ENCODE results near the gene CST9.

The CST9 gene

DNA sequence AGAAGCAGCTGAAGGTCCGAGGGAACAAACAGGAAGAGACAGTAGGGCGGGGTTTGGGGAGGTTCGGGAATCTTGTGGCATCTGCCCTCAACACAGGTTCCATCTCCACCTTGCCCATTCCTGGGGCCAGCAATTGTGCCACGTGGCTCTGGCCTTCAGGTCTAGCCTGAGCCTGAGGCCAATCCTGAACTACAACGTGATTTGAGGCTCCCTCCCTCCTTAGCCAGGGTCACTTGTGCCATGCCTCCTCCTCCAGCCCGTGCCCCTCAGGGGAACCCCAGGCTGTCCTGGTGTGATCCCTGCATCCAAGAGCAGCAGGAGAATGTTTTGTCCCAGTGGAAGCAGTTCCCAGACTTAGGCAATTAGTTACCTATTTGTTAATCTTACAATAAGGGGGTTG is 3.0 kb downstream of the CST9 start:
- Histone ChIP-seq H3K36me3 (ENCODE audit: insufficient read depth) (no peaks in the 10 kb centered on the region), H2AFZ (ENCODE audit: low read depth) (no peak overlapping the region), H3K4me3 (IDR thresholded peaks at IDR 0.05; ENCODE audit: insufficient read depth, low read depth, low read length) (no peak overlapping the region), H3K27me3 (ENCODE audit: insufficient read depth, low read depth) (no peaks in the 10 kb centered on the region), H3K4me1 (ENCODE audit: low read depth, poor library complexity, severe bottlenecking) (no peaks in the 10 kb centered on the region), H3K79me2 (ENCODE audit: insufficient read depth, low read depth) (no peaks in the 10 kb centered on the region), H4K20me1 (ENCODE audit: insufficient read depth) (no peaks in the 10 kb centered on the region), H3K4me2 (no peak overlapping the region), H3K27ac (no peak overlapping the region), H3K9ac (no peak overlapping the region)
- TF ChIP-seq, protein P1, sequence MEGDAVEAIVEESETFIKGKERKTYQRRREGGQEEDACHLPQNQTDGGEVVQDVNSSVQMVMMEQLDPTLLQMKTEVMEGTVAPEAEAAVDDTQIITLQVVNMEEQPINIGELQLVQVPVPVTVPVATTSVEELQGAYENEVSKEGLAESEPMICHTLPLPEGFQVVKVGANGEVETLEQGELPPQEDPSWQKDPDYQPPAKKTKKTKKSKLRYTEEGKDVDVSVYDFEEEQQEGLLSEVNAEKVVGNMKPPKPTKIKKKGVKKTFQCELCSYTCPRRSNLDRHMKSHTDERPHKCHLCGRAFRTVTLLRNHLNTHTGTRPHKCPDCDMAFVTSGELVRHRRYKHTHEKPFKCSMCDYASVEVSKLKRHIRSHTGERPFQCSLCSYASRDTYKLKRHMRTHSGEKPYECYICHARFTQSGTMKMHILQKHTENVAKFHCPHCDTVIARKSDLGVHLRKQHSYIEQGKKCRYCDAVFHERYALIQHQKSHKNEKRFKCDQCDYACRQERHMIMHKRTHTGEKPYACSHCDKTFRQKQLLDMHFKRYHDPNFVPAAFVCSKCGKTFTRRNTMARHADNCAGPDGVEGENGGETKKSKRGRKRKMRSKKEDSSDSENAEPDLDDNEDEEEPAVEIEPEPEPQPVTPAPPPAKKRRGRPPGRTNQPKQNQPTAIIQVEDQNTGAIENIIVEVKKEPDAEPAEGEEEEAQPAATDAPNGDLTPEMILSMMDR (conservative IDR thresholded peaks at IDR 0.05; ENCODE audit: low read depth, low read length) = no peak

DNA sequence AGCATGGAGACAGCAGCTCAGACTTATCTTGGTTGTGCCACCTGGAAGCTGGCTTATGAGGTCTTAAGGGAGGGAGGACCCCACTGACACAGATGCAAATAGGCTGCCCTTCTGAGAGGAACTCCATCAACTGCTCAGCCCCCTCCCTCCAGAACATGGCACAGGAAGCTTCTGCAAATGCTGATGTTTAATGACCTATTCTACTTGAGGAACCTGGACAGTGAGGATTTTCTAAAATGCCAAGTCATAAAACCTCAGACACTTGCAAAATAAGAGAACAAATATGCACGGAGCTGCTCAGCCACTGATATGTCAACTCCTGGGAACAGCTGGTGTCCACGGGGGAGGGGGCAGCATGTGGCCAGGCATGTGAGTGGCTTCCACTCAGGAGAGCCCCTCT is 3.5 kb downstream of the CST9 start:
- H3K79me2 ChIP-seq (ENCODE audit: insufficient read depth, low read depth) = no peaks in the 10 kb centered on the region
- H4K20me1 ChIP-seq (ENCODE audit: insufficient read depth) = no peaks in the 10 kb centered on the region
- TF ChIP-seq, protein P1 (conservative IDR thresholded peaks at IDR 0.05; ENCODE audit: low read depth, low read length) = no peak
- no peak overlapping the region for H3K4me3 ChIP-seq (IDR thresholded peaks at IDR 0.05; ENCODE audit: insufficient read depth, low read depth, low read length)
- no peak overlapping the region for H3K27ac ChIP-seq
- H3K27me3 ChIP-seq (ENCODE audit: insufficient read depth, low read depth) = no peaks in the 10 kb centered on the region
- no peaks in the 10 kb centered on the region for H3K4me1 ChIP-seq (ENCODE audit: low read depth, poor library complexity, severe bottlenecking)
- H3K36me3 ChIP-seq (ENCODE audit: insufficient read depth) = no peaks in the 10 kb centered on the region
- H3K4me2 ChIP-seq = no peak overlapping the region
- H2AFZ ChIP-seq (ENCODE audit: low read depth) = no peak overlapping the region
- no peak overlapping the region for H3K9ac ChIP-seq

DNA sequence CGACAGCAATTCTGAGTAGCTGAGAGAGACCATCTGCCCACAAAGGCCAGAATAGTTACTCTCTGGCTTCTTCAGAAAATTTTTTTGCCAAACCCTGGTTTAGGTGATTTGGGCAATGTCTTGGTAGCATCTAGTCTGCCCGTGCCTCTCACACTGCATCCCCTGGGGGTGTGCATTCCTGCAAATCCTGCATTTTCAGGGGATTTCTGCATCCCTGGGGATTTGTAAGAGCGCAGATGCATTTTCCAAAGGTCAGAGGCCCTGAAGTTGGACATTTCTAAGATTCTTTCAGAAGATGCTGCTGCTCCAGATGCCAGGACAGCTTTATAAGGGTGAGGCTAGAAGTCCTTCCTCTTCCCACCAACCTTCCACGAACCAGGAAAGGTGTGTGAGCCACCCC is 4.0 kb downstream of the CST9 start:
- Histone ChIP-seq H3K79me2 (ENCODE audit: insufficient read depth, low read depth) (no peaks in the 10 kb centered on the region), H3K36me3 (ENCODE audit: insufficient read depth) (no peaks in the 10 kb centered on the region), H3K4me1 (ENCODE audit: low read depth, poor library complexity, severe bottlenecking) (no peaks in the 10 kb centered on the region), H3K27me3 (ENCODE audit: insufficient read depth, low read depth) (no peaks in the 10 kb centered on the region), H3K9ac (no peak overlapping the region), H3K27ac (no peak overlapping the region), H3K4me3 (IDR thresholded peaks at IDR 0.05; ENCODE audit: insufficient read depth, low read depth, low read length) (no peak overlapping the region), H2AFZ (ENCODE audit: low read depth) (no peak overlapping the region), H3K4me2 (no peak overlapping the region), H4K20me1 (ENCODE audit: insufficient read depth) (no peaks in the 10 kb centered on the region)
- TF ChIP-seq, protein P1 (conservative IDR thresholded peaks at IDR 0.05; ENCODE audit: low read depth, low read length) = no peak

DNA sequence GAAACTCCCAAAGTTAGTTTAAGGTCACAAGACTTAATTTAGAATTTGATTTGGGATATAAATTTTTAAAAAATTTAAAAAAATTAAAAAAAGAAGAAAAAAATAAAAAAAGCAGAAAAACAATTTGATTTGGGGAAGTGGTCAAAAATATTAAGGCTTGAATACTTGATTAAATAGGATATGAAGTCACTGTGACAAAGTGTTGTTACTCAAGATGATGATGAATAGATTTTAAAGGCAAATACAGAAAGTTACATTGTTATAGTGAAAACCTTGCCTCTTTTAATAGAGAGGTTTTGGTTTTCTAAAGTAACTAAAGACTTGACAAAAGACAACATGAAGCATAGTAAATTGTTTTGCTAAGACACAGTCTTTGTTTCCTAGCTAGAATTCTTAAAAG is 7.2 kb downstream of the CST9 start:
- Histone ChIP-seq H3K36me3 (ENCODE audit: insufficient read depth) (no peaks in the 10 kb centered on the region), H3K4me2 (no peak overlapping the region), H3K79me2 (ENCODE audit: insufficient read depth, low read depth) (no peaks in the 10 kb centered on the region), H3K9ac (no peak overlapping the region), H3K27me3 (ENCODE audit: insufficient read depth, low read depth) (no peaks in the 10 kb centered on the region), H3K27ac (no peak overlapping the region), H4K20me1 (ENCODE audit: insufficient read depth) (no peaks in the 10 kb centered on the region), H3K4me3 (IDR thresholded peaks at IDR 0.05; ENCODE audit: insufficient read depth, low read depth, low read length) (no peak overlapping the region), H3K4me1 (ENCODE audit: low read depth, poor library complexity, severe bottlenecking) (no peaks in the 10 kb centered on the region), H2AFZ (ENCODE audit: low read depth) (no peak overlapping the region)
- TF ChIP-seq, protein P1 (conservative IDR thresholded peaks at IDR 0.05; ENCODE audit: low read depth, low read length) = no peak

Measured in KMS-11 (cell line).